Activated CD8-positive, alpha-beta T cell treated with anti-CD3 and anti-CD28 coated beads for 36 hours (primary cell): ENCODE data around the gene IKBKE. TPM values are rescaled to one million over a fixed set of nuclear protein-coding genes. Genes with fewer than 3 reads are reported as not detected.

ENCODE experiments used
- ATAC-seq: fragments of 200-7000 bp; cut with Tn5 transposase; one replicate; pipeline ENCODE4 v1.10.0; 2021; ENCODE audit warnings: mild to moderate bottlenecking, moderate library complexity
- CTCF ChIA-PET: fragments of 350-600 bp; sonication (Branson Sonifier 250); formaldehyde crosslinking; loops from one replicate; lab custom pipeline; 2021; ENCODE audit warnings: antibody characterized with exemption; lab: Charles Lee
- POLR2A ChIA-PET: fragments of 350-600 bp; sonication (Branson Sonifier 250); formaldehyde crosslinking; loops from one replicate; lab custom pipeline; 2021; ENCODE audit warnings: antibody characterized with exemption; lab: Charles Lee
- DNase-seq: peaks from one replicate; pipeline ENCODE4 v3.0.0-alpha.2; 2020
- H3K27ac Mint-ChIP-seq: one replicate; pipeline ENCODE4 v1.8.0; 2021; ENCODE audit warnings: mild to moderate bottlenecking, mixed read lengths
- H3K27me3 Mint-ChIP-seq: one replicate; pipeline ENCODE4 v1.8.0; 2021; ENCODE audit warnings: mixed read lengths
- H3K36me3 Mint-ChIP-seq: one replicate; pipeline ENCODE4 v1.8.0; 2021; ENCODE audit warnings: low read depth, mixed read lengths
- H3K4me1 Mint-ChIP-seq: one replicate; pipeline ENCODE4 v1.8.0; 2021; ENCODE audit warnings: low read depth, mixed read lengths
- H3K4me3 Mint-ChIP-seq: one replicate; pipeline ENCODE4 v1.8.0; 2021; ENCODE audit warnings: mild to moderate bottlenecking, moderate library complexity, mixed read lengths
- H3K9me3 Mint-ChIP-seq: one replicate; pipeline ENCODE4 v1.8.0; 2021; ENCODE audit warnings: mixed read lengths
- CTCF ChIP-seq: fragments of 200-600 bp; IDR thresholded peaks from one replicate; pipeline ENCODE4 v1.8.0; 2022; ENCODE audit warnings: antibody characterized with exemption, mild to moderate bottlenecking
- intact Hi-C: fragments of 100-400 bp; cut with micrococcal nuclease; formaldehyde crosslinking; loops from one replicate; pipeline ENCODE4 v1.10.0; 2022
- total RNA-seq, 2 experiments: library from RNA; stranded (reverse); gene quantifications; one replicate each; pipeline ENCODE4 v1.2.3, GENCODE V29; 2021

The IKBKE gene
- total RNA-seq, 2 experiments from 2014 or later, result 14.3 to 14.9 TPM

- H3K27me3 Mint-ChIP-seq, result no peaks in the 10 kb centered on the region
- peak overlapping the region; percentile 65 for H3K27ac Mint-ChIP-seq
- H3K9me3 Mint-ChIP-seq, result no peaks in the 10 kb centered on the region
- H3K36me3 Mint-ChIP-seq, result peaks cover 1% of the 10 kb centered on the region
- ChIA-PET POLR2A (interaction anchor here (0.7 kb wide), 1 partner anchor 114 kb away, joined by 3 read pairs; no protein-coding TSS in a partner anchor), CTCF (interaction anchor here (1.6 to 7.8 kb wide), 4 partner anchors 14 to 197 kb away, joined by 3 to 112 read pairs (median 6); no protein-coding TSS in a partner anchor)
- peak overlapping the region; percentile 5 for H3K4me3 Mint-ChIP-seq
- intact Hi-C loops, result no loop called here
- no peak for TF ChIP-seq CTCF
- peaks cover 76% of the 10 kb centered on the region for H3K4me1 Mint-ChIP-seq
- ATAC-seq (no peak), DNase-seq (no peak)
Measured at GRCh38 chr1:206465951-206466350, 4.3 kb upstream of the IKBKE start.

- Mint-ChIP-seq H3K27ac (peak overlapping the region; percentile 94), H3K36me3 (peaks cover 3% of the 10 kb centered on the region), H3K9me3 (no peaks in the 10 kb centered on the region), H3K27me3 (no peaks in the 10 kb centered on the region), H3K4me3 (peak overlapping the region; percentile 18), H3K4me1 (peaks cover 85% of the 10 kb centered on the region)
- ChIA-PET POLR2A (interaction anchor here (0.7 to 1.2 kb wide), 3 partner anchors 9 to 93 kb away, joined by 3 read pairs; no protein-coding TSS in a partner anchor), CTCF (interaction anchor here (0.9 to 7.8 kb wide), 6 partner anchors 13 to 167 kb away, joined by 3 to 112 read pairs (median 4); partner anchors contain the start of gene DYRK3)
- intact Hi-C loops, result no loop called here
- no peak for TF ChIP-seq CTCF
- peak; percentile 2 for ATAC-seq
- peak; percentile 67 for DNase-seq
Measured at GRCh38 chr1:206466840-206467649, 3.2 kb upstream of the IKBKE start.

GRCh38 chr1:206467915-206468314 lies 2.4 kb upstream of the IKBKE start:
- no peak for TF ChIP-seq CTCF
- intact Hi-C loops, result no loop called here
- POLR2A ChIA-PET, result interaction anchor here (0.7 to 1.2 kb wide), 3 partner anchors 10 to 92 kb away, joined by 3 read pairs; no protein-coding TSS in a partner anchor
- ATAC-seq (no peak), DNase-seq (peak; percentile 48)
- no peaks in the 10 kb centered on the region for H3K9me3 Mint-ChIP-seq
- H3K27me3 Mint-ChIP-seq, result no peaks in the 10 kb centered on the region
- peak overlapping the region; percentile 94 for H3K27ac Mint-ChIP-seq
- H3K36me3 Mint-ChIP-seq, result peaks cover 6% of the 10 kb centered on the region
- CTCF ChIA-PET, result interaction anchor here (0.9 to 7.8 kb wide), 6 partner anchors 12 to 166 kb away, joined by 3 to 112 read pairs (median 4); partner anchors contain the start of gene DYRK3
- peak overlapping the region; percentile 38 for H3K4me3 Mint-ChIP-seq
- H3K4me1 Mint-ChIP-seq, result peaks cover 90% of the 10 kb centered on the region

GRCh38 chr1:206468571-206468970 lies 1.7 kb upstream of the IKBKE start:
- H3K4me1 Mint-ChIP-seq, result peaks cover 90% of the 10 kb centered on the region
- peak overlapping the region; percentile 38 for H3K4me3 Mint-ChIP-seq
- ATAC-seq (no peak), DNase-seq (no peak)
- intact Hi-C loops, result no loop called here
- no peak for TF ChIP-seq CTCF
- H3K27me3 Mint-ChIP-seq, result no peaks in the 10 kb centered on the region
- peaks cover 8% of the 10 kb centered on the region for H3K36me3 Mint-ChIP-seq
- ChIA-PET CTCF (interaction anchor here (1.9 to 3.3 kb wide), 3 partner anchors 11 to 38 kb away, joined by 7 to 41 read pairs (median 20); no protein-coding TSS in a partner anchor), POLR2A (no interaction called here)
- peak overlapping the region; percentile 94 for H3K27ac Mint-ChIP-seq
- no peaks in the 10 kb centered on the region for H3K9me3 Mint-ChIP-seq
